Measurements from ENCODE around the gene LTB. TPM values are rescaled to one million over a fixed set of nuclear protein-coding genes. Genes with fewer than 3 reads are reported as not detected.

The LTB gene
- total and polyA plus RNA-seq, 2 of the 13 experiments (the other 11 are each of a cell fraction or from before 2014, with no cell fraction given), result 0.09 to 0.22 TPM

DNA sequence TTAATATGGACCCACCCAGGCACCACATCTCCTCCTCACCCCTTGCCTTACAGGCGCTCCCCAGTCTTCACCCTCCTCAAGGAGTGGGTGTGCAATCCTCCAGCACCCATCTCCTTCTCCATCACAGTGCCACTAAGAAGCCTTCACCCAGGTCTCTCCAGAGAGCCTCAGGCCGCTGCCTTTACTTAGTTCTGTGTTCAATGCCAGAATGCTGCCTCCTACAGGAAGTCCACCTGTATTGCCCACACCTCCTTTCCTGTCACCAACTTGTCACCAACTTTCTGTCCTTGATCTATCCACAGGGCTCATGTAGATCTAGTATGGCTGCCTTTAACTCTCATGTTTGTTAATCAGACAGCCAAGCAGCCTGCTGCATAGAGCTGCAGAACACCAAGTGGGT, 3.3 kb upstream of the LTB start (continued):
- no peak for TF ChIP-seq PAXIP1 (CRISPR knock-in tag; conservative IDR thresholded peaks at IDR 0.05)
- no peak for TF ChIP-seq ZNF703 (CRISPR knock-in tag; IDR thresholded peaks at IDR 0.05; ENCODE audit: borderline replicate concordance)
- no peak for TF ChIP-seq ZNF768 (CRISPR knock-in tag; IDR thresholded peaks at IDR 0.05)
- TF ChIP-seq ZNF564 (CRISPR knock-in tag; IDR thresholded peaks at IDR 0.05), result no peak
- TF ChIP-seq, protein P1, sequence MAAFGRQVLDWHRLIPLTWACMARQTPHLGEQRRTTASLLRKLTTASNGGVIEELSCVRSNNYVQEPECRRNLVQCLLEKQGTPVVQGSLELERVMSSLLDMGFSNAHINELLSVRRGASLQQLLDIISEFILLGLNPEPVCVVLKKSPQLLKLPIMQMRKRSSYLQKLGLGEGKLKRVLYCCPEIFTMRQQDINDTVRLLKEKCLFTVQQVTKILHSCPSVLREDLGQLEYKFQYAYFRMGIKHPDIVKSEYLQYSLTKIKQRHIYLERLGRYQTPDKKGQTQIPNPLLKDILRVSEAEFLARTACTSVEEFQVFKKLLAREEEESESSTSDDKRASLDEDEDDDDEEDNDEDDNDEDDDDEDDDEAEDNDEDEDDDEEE (CRISPR knock-in tag; IDR thresholded peaks at IDR 0.05), result no peak
- TF ChIP-seq, protein P2, sequence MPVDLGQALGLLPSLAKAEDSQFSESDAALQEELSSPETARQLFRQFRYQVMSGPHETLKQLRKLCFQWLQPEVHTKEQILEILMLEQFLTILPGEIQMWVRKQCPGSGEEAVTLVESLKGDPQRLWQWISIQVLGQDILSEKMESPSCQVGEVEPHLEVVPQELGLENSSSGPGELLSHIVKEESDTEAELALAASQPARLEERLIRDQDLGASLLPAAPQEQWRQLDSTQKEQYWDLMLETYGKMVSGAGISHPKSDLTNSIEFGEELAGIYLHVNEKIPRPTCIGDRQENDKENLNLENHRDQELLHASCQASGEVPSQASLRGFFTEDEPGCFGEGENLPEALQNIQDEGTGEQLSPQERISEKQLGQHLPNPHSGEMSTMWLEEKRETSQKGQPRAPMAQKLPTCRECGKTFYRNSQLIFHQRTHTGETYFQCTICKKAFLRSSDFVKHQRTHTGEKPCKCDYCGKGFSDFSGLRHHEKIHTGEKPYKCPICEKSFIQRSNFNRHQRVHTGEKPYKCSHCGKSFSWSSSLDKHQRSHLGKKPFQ (CRISPR knock-in tag; IDR thresholded peaks at IDR 0.05; ENCODE audit: insufficient replicate concordance), result no peak
- no peak for TF ChIP-seq POLR2AphosphoS2 (IDR thresholded peaks at IDR 0.05; ENCODE audit: low read depth, low read length)
- no peak for TF ChIP-seq PHF20 (CRISPR knock-in tag; IDR thresholded peaks at IDR 0.05)
- TF ChIP-seq GABPB1 (CRISPR knock-in tag; IDR thresholded peaks at IDR 0.05), result no peak
- no peak for TF ChIP-seq ZNF557 (CRISPR knock-in tag; IDR thresholded peaks at IDR 0.05)
- TF ChIP-seq BCL3 (CRISPR knock-in tag; IDR thresholded peaks at IDR 0.05), result no peak
- no peak for TF ChIP-seq ZNF780A (CRISPR knock-in tag; IDR thresholded peaks at IDR 0.05)
- TF ChIP-seq RAD21 (CRISPR knock-in tag; IDR thresholded peaks at IDR 0.05), result peak; percentile 23; the same call in 1 of the 2 replicates
- TF ChIP-seq, protein P3, sequence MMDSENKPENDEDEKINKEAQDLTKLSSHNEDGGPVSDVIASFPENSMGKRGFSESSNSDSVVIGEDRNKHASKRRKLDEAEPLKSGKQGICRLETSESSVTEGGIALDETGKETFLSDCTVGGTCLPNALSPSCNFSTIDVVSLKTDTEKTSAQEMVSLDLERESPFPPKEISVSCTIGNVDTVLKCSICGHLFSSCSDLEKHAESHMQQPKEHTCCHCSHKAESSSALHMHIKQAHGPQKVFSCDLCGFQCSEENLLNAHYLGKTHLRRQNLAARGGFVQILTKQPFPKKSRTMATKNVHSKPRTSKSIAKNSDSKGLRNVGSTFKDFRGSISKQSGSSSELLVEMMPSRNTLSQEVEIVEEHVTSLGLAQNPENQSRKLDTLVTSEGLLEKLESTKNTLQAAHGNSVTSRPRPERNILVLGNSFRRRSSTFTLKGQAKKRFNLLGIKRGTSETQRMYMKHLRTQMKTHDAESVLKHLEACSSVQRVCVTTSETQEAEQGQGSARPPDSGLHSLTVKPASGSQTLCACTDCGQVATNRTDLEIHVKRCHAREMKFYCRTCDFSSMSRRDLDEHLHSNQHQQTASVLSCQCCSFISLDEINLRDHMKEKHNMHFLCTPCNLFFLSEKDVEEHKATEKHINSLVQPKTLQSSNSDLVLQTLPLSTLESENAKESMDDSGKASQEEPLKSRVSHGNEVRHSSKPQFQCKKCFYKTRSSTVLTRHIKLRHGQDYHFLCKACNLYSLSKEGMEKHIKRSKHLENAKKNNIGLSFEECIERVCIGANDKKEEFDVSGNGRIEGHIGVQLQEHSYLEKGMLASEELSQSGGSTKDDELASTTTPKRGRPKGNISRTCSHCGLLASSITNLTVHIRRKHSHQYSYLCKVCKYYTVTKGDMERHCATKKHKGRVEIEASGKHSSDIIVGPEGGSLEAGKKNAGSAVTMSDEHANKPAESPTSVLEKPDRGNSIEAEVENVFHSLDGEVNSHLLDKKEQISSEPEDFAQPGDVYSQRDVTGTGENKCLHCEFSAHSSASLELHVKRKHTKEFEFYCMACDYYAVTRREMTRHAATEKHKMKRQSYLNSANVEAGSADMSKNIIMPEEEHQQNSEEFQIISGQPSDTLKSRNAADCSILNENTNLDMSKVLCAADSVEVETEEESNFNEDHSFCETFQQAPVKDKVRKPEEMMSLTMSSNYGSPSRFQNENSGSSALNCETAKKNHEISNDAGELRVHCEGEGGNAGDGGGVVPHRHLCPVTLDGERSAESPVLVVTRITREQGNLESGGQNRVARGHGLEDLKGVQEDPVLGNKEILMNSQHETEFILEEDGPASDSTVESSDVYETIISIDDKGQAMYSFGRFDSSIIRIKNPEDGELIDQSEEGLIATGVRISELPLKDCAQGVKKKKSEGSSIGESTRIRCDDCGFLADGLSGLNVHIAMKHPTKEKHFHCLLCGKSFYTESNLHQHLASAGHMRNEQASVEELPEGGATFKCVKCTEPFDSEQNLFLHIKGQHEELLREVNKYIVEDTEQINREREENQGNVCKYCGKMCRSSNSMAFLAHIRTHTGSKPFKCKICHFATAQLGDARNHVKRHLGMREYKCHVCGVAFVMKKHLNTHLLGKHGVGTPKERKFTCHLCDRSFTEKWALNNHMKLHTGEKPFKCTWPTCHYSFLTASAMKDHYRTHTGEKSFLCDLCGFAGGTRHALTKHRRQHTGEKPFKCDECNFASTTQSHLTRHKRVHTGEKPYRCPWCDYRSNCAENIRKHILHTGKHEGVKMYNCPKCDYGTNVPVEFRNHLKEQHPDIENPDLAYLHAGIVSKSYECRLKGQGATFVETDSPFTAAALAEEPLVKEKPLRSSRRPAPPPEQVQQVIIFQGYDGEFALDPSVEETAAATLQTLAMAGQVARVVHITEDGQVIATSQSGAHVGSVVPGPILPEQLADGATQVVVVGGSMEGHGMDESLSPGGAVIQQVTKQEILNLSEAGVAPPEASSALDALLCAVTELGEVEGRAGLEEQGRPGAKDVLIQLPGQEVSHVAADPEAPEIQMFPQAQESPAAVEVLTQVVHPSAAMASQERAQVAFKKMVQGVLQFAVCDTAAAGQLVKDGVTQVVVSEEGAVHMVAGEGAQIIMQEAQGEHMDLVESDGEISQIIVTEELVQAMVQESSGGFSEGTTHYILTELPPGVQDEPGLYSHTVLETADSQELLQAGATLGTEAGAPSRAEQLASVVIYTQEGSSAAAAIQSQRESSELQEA (CRISPR knock-in tag; IDR thresholded peaks at IDR 0.05; ENCODE audit: not compliant biosample characterization), result no peak
